HepG2 (cell line): ENCODE results near the gene TTLL11. TPM values are rescaled to one million over a fixed set of nuclear protein-coding genes. Genes with fewer than 3 reads are reported as not detected.

Experiments
- EEA1 ChIP-seq: sonication (generic); formaldehyde crosslinking; IDR thresholded peaks from 2 replicates; pipeline ENCODE4 v1.5.1; 2020; ENCODE audit warnings: mild to moderate bottlenecking, missing genetic modification reagents, borderline replicate concordance
- HNF4G ChIP-seq, 2 experiments: sonication (generic) in 1 of 2; formaldehyde crosslinking in 1 of 2; IDR thresholded peaks; 2 replicates each; pipeline versions ENCODE4 v1.4.0 to v1.6.1; 2011 to 2020; ENCODE audit warnings: borderline replicate concordance in 2 of 2, low read depth in 2 of 2, mild to moderate bottlenecking in 2 of 2, low read length in 1 of 2, missing genetic modification reagents in 1 of 2, moderate library complexity in 1 of 2
- MIER3 ChIP-seq: IDR thresholded peaks from 2 replicates; pipeline ENCODE4 v1.6.1; 2016; ENCODE audit warnings: missing compliant biosample characterization, borderline replicate concordance
- POGZ ChIP-seq: sonication (generic); formaldehyde crosslinking; IDR thresholded peaks from 2 replicates; pipeline ENCODE4 v1.4.0; 2020; ENCODE audit warnings: mild to moderate bottlenecking, missing genetic modification reagents
- SALL1 ChIP-seq: sonication (generic); formaldehyde crosslinking; IDR thresholded peaks from 2 replicates; pipeline ENCODE4 v1.8.0; 2022; ENCODE audit warnings: mild to moderate bottlenecking, missing genetic modification reagents
- SKIL ChIP-seq: sonication (generic); formaldehyde crosslinking; IDR thresholded peaks from 2 replicates; pipeline ENCODE4 v1.8.0; 2022; ENCODE audit warnings: missing genetic modification reagents, mild to moderate bottlenecking, moderate library complexity, borderline replicate concordance
- SNAPC5 ChIP-seq: sonication (generic); formaldehyde crosslinking; IDR thresholded peaks from 2 replicates; pipeline ENCODE4 v1.8.1; 2023; ENCODE audit warnings: mild to moderate bottlenecking, missing genetic modification reagents, borderline replicate concordance
- TOPORS ChIP-seq: sonication (generic); formaldehyde crosslinking; IDR thresholded peaks from 2 replicates; pipeline ENCODE4 v1.8.0; 2023; ENCODE audit warnings: mild to moderate bottlenecking, missing genetic modification reagents
- TP53 ChIP-seq: sonication (generic); formaldehyde crosslinking; conservative IDR thresholded peaks from 2 replicates; pipeline ENCODE4 v1.4.0; 2020; ENCODE audit warnings: missing genetic modification reagents
- ZBTB7A ChIP-seq: sonication (generic); formaldehyde crosslinking; IDR thresholded peaks from 2 replicates; pipeline ENCODE4 v1.8.0; 2022; ENCODE audit warnings: mild to moderate bottlenecking, missing genetic modification reagents
- ZNF503 ChIP-seq: sonication (generic); formaldehyde crosslinking; IDR thresholded peaks from 2 replicates; pipeline ENCODE4 v1.4.0; 2020; ENCODE audit warnings: missing genetic modification reagents
- ZSCAN22 ChIP-seq: sonication (generic); formaldehyde crosslinking; IDR thresholded peaks from 2 replicates; pipeline ENCODE4 v1.4.0; 2020; ENCODE audit warnings: mild to moderate bottlenecking, missing genetic modification reagents
- polyA plus RNA-seq, 8 experiments: library from polyadenylated mRNA; depleted of rRNA in 3 of 8; stranded (reverse) in 7 of 8; unstranded in 1 of 8; fragments of >200 nt; fragmentation: Illumina TruSeq in 4 of 8; extraction: Trizol in 4 of 8; gene quantifications; 2 replicates each; pipeline versions ENCODE4 v1.2.1 to v1.2.3, GENCODE V29; 2011 to 2016; ENCODE audit warnings: low read depth in 4 of 8, missing spikeins in 1 of 8, mixed read lengths in 1 of 8; ENCODE audit not compliant: insufficient read depth in 1 of 8
- total RNA-seq, 5 experiments: library from RNA; depleted of rRNA; stranded (reverse); fragments of >200 nt; fragmentation: Illumina TruSeq; extraction: Trizol; gene quantifications; 2 replicates each; pipeline ENCODE4 v1.2.3, GENCODE V29; 2016; ENCODE audit warnings: low read depth in 1 of 5
- TF ChIP-seq, protein P1 (sequence below): sonication (generic); formaldehyde crosslinking; IDR thresholded peaks from 2 replicates; pipeline ENCODE4 v1.9.0; 2022; ENCODE audit warnings: missing genetic modification reagents, mild to moderate bottlenecking, borderline replicate concordance
- TF ChIP-seq, protein P2 (sequence below): sonication (generic); formaldehyde crosslinking; IDR thresholded peaks from 2 replicates; pipeline ENCODE4 v1.4.0; 2020; ENCODE audit warnings: mild to moderate bottlenecking, missing genetic modification reagents
- TF ChIP-seq, protein P3 (sequence below): sonication (generic); formaldehyde crosslinking; IDR thresholded peaks from 2 replicates; pipeline ENCODE4 v1.5.0; 2020; ENCODE audit warnings: mild to moderate bottlenecking, low read depth, missing genetic modification reagents, borderline replicate concordance
- TF ChIP-seq, protein P4 (sequence below): sonication (generic); formaldehyde crosslinking; IDR thresholded peaks from 2 replicates; pipeline ENCODE4 v1.4.0; 2020; ENCODE audit warnings: missing genetic modification reagents

Gene TTLL11
- total and polyA plus RNA-seq, 2 of the 13 experiments (the other 11 are each of a cell fraction or from before 2014, with no cell fraction given) = 4.5 to 5.2 TPM

DNA sequence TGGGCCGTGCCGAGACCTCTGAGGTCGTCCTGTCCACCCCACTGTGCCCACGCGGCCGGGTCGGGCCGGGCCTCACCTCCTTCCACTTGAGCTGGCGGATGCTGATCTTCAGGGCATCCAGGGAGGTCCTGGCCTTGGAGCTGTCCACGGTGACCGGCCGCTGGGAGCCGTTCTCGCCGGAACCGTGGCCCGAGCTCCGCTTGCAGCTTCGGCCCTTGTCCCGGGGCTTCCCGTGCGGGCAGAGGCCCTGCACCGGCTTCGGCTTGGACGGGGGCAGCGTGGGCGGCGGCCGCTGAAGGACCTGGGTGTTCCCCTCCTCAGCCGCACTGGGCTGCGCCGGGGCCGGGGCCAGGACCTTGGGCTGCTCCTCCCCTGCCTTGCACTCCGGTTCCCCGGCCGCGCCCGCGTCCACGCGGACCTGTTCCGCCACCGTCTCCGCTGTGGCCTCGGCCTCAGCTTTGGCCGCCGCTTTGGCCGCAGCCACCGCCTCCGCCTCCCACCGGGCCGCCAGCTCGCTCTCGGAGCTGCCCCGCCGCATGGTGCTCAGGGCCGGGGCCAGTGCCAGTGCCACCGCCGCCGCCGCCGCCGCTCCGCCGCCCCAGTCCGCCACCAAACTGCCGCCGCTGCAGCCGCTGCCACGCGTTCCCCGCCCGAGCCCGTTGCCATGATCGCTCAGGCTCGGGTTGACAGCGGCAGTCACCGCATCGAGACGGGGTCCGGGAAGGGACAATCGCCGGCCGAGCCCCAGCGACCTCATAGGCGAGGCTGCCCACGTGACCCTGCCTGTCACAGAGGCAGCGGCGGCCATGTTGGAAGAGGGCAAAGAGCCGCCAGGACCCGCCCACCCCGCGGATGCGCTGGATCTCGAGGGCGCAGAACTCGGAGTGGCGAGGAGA is at the start of gene TTLL11 (continued):
- TF ChIP-seq ZNF503 (0 out of 2 replicates have a peak, but pooled peaks have one; percentile 19), TOPORS (peak; percentile 61), TP53 (CRISPR knock-in tag) (no peak; the same call in 1 of the 2 replicates), ZBTB7A (CRISPR knock-in tag) (no peak), SKIL (CRISPR knock-in tag) (no peak), EEA1 (peak; percentile 57; the same call in 1 of the 2 replicates), HNF4G (IDR thresholded peaks at IDR 0.05; ENCODE audit: borderline replicate concordance, low read depth, low read length) (no peak), HNF4G (CRISPR knock-in tag; IDR thresholded peaks at IDR 0.05; ENCODE audit: borderline replicate concordance, low read depth) (0 out of 2 replicates have a peak, but pooled peaks have one; percentile 61), ZSCAN22 (CRISPR knock-in tag) (no peak), SNAPC5 (CRISPR knock-in tag) (no peak), SALL1 (CRISPR knock-in tag) (peak; percentile 83), MIER3 (peak; percentile 89; the same call in 1 of the 2 replicates), POGZ (CRISPR knock-in tag) (peak; percentile 98)
- TF ChIP-seq, protein P1, sequence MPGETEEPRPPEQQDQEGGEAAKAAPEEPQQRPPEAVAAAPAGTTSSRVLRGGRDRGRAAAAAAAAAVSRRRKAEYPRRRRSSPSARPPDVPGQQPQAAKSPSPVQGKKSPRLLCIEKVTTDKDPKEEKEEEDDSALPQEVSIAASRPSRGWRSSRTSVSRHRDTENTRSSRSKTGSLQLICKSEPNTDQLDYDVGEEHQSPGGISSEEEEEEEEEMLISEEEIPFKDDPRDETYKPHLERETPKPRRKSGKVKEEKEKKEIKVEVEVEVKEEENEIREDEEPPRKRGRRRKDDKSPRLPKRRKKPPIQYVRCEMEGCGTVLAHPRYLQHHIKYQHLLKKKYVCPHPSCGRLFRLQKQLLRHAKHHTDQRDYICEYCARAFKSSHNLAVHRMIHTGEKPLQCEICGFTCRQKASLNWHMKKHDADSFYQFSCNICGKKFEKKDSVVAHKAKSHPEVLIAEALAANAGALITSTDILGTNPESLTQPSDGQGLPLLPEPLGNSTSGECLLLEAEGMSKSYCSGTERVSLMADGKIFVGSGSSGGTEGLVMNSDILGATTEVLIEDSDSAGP (CRISPR knock-in tag) = peak; percentile 61
- TF ChIP-seq, protein P2, sequence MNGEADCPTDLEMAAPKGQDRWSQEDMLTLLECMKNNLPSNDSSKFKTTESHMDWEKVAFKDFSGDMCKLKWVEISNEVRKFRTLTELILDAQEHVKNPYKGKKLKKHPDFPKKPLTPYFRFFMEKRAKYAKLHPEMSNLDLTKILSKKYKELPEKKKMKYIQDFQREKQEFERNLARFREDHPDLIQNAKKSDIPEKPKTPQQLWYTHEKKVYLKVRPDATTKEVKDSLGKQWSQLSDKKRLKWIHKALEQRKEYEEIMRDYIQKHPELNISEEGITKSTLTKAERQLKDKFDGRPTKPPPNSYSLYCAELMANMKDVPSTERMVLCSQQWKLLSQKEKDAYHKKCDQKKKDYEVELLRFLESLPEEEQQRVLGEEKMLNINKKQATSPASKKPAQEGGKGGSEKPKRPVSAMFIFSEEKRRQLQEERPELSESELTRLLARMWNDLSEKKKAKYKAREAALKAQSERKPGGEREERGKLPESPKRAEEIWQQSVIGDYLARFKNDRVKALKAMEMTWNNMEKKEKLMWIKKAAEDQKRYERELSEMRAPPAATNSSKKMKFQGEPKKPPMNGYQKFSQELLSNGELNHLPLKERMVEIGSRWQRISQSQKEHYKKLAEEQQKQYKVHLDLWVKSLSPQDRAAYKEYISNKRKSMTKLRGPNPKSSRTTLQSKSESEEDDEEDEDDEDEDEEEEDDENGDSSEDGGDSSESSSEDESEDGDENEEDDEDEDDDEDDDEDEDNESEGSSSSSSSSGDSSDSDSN = peak; percentile 92
- TF ChIP-seq, protein P3, sequence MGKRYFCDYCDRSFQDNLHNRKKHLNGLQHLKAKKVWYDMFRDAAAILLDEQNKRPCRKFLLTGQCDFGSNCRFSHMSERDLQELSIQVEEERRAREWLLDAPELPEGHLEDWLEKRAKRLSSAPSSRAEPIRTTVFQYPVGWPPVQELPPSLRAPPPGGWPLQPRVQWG (CRISPR knock-in tag) = no peak
- TF ChIP-seq, protein P4, sequence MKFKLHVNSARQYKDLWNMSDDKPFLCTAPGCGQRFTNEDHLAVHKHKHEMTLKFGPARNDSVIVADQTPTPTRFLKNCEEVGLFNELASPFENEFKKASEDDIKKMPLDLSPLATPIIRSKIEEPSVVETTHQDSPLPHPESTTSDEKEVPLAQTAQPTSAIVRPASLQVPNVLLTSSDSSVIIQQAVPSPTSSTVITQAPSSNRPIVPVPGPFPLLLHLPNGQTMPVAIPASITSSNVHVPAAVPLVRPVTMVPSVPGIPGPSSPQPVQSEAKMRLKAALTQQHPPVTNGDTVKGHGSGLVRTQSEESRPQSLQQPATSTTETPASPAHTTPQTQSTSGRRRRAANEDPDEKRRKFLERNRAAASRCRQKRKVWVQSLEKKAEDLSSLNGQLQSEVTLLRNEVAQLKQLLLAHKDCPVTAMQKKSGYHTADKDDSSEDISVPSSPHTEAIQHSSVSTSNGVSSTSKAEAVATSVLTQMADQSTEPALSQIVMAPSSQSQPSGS (CRISPR knock-in tag) = peak; percentile 74
